Progenitor cell of endocrine pancreas (in vitro differentiated cells): ENCODE results near the gene DCBLD2. TPM values are rescaled to one million over a fixed set of nuclear protein-coding genes. Genes with fewer than 3 reads are reported as not detected.
"Not testable (repeated sequence)": the region's sequence is repeated elsewhere in the genome, so short reads cannot be mapped to it uniquely, and the experiment has no call there.

Experiments used
- DNase-seq: peaks from one replicate; pipeline ENCODE4 v3.0.0; 2021; ENCODE audit warnings: low spot score; ENCODE audit not compliant: unreplicated experiment
- H3K27ac Mint-ChIP-seq: 2 replicates; pipeline ENCODE4 v1.8.0; 2021; ENCODE audit warnings: mild to moderate bottlenecking, moderate library complexity, mixed read lengths
- H3K27me3 Mint-ChIP-seq: 2 replicates; pipeline ENCODE4 v1.8.0; 2021; ENCODE audit warnings: mixed read lengths
- H3K36me3 Mint-ChIP-seq: 2 replicates; pipeline ENCODE4 v1.8.0; 2022; ENCODE audit warnings: mixed read lengths; ENCODE audit not compliant: insufficient read depth
- H3K4me1 Mint-ChIP-seq: 2 replicates; pipeline ENCODE4 v1.8.0; 2021; ENCODE audit warnings: low read depth, mixed read lengths
- H3K4me3 Mint-ChIP-seq: 2 replicates; pipeline ENCODE4 v1.8.0; 2021; ENCODE audit warnings: low read depth, mild to moderate bottlenecking, moderate library complexity, mixed read lengths
- H3K9me3 Mint-ChIP-seq: 2 replicates; pipeline ENCODE4 v1.8.0; 2021; ENCODE audit warnings: low read depth, mixed read lengths
- total RNA-seq: library from RNA; stranded (reverse); gene quantifications from 2 replicates; pipeline ENCODE4 v1.2.1, GENCODE V29; 2021
- TF ChIP-seq, protein P1 (sequence below): fragments of 200-600 bp; sonication (generic); IDR thresholded peaks from one replicate; pipeline ENCODE4 v1.5.0; 2021; ENCODE audit warnings: antibody characterized with exemption, mild to moderate bottlenecking; ENCODE audit not compliant: unreplicated experiment

Gene DCBLD2
- total RNA-seq, 1 donor from 2014 or later, result 85.5 TPM

DNA sequence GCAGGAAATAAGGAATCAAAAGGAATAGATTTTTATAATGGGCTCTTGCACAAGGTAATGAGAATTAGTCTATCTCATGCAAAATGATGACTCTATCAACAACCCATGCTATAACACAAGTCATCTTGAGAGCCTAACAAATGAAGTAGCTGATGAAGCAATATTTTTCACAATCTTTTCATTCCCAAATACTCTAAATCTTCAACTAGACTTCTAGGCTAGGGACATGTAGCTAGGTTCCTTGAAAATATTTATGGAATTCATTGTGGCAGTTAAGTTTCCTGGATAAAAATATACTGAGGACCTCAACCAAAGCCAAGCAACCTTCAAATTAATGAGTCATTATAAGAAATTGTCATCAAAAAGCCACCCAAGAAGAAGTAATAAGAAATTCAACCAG, 55.4 kb downstream of the DCBLD2 start:
- DNase-seq, result no peak
- Mint-ChIP-seq H3K27ac (no peak overlapping the region), H3K36me3 (peaks cover 14% of the 10 kb centered on the region), H3K9me3 (peaks cover 5% of the 10 kb centered on the region), H3K4me3 (no peak overlapping the region), H3K27me3 (no peaks in the 10 kb centered on the region), H3K4me1 (no peaks in the 10 kb centered on the region)
- TF ChIP-seq, protein P1, sequence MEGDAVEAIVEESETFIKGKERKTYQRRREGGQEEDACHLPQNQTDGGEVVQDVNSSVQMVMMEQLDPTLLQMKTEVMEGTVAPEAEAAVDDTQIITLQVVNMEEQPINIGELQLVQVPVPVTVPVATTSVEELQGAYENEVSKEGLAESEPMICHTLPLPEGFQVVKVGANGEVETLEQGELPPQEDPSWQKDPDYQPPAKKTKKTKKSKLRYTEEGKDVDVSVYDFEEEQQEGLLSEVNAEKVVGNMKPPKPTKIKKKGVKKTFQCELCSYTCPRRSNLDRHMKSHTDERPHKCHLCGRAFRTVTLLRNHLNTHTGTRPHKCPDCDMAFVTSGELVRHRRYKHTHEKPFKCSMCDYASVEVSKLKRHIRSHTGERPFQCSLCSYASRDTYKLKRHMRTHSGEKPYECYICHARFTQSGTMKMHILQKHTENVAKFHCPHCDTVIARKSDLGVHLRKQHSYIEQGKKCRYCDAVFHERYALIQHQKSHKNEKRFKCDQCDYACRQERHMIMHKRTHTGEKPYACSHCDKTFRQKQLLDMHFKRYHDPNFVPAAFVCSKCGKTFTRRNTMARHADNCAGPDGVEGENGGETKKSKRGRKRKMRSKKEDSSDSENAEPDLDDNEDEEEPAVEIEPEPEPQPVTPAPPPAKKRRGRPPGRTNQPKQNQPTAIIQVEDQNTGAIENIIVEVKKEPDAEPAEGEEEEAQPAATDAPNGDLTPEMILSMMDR, result no peak

DNA sequence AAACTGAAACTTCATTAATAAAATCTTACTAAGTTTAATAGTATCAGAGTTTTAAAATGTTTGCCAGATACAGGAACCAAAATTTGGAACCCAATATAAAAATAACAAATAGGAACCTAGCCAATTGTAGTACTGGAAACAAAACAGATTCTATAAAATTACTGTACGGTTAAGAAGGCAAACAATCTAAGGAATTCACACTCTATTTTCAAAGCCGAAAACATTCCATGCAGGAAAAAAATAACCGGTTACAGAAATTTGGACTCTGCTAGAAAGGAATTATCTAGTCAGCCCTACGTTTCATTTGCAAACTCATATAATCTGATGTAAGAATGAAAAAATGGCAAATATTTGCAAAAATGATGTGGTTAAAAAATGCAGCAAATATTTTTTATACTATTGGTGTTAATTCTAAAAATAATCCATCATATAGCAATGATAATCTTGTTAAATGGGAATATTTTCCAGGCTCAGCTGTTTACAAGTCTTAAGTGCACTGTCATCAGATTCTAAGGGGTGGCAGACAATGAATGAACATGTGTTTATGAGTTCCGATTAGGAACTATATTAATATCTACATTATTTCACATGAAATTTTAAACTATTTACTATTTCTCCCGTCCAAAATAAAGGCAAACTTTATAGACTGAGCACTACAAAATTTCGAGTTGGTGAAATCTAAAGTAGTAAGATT, 58.1 kb downstream of the DCBLD2 start:
- peaks cover 10% of the 10 kb centered on the region for H3K9me3 Mint-ChIP-seq
- DNase-seq, result no peak
- H3K27ac Mint-ChIP-seq, result no peak overlapping the region
- H3K4me1 Mint-ChIP-seq, result no peaks in the 10 kb centered on the region
- no peak overlapping the region for H3K4me3 Mint-ChIP-seq
- TF ChIP-seq, protein P1, result no peak
- peaks cover 27% of the 10 kb centered on the region for H3K36me3 Mint-ChIP-seq
- H3K27me3 Mint-ChIP-seq, result no peaks in the 10 kb centered on the region

DNA sequence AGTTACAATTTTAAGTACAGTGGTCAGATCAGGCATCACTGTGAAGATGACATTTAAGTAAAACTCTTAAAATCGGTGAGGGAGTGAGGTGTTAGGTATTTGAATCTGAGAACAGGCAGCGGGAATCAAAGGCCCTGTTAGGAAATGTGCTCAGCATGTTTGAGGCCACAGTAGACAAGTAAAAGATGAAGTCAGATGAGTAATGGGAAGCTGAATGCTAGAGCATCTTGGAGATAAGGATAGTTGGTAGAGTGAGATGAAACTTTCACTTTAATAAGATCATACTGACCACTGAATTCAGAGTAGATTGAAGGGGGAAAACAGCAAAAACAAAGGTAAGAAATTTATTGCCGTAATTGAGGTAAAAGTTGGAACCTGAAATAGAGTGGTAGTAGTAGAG, 61.6 kb downstream of the DCBLD2 start:
- Mint-ChIP-seq H3K9me3 (peaks cover 7% of the 10 kb centered on the region), H3K27ac (no peak overlapping the region), H3K36me3 (peaks cover 20% of the 10 kb centered on the region)

DNA sequence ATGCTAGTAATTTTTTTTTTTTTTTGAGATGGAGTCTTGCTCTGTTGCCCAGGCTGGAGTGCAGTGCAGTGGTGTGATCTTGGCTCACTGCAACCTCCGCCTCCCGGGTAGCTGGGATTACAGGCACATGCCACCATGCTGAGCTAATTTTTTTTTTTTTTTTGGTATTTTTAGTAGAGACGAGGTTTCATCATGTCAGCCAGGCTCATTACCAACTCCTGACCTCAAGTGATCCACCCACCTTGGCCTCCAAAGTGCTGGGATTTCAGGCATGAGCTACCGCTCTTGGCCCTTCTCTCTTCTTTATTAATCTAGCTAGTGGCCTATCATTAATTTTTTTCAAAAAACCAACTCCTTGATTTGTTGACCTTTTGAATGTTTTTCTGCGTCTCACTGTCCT, 70.4 kb downstream of the DCBLD2 start:
- H3K27me3 Mint-ChIP-seq, DNase-seq, H3K4me3 Mint-ChIP-seq, H3K4me1 Mint-ChIP-seq: not testable (repeated sequence)
- peak overlapping the region; percentile 26 for H3K27ac Mint-ChIP-seq
- H3K36me3 Mint-ChIP-seq, result peaks cover 29% of the 10 kb centered on the region
- H3K9me3 Mint-ChIP-seq, result peaks cover 41% of the 10 kb centered on the region

More for the DNA sequence above, 61.6 kb downstream of the DCBLD2 start:
- DNase-seq, result no peak
- TF ChIP-seq, protein P1, result no peak
- H3K27me3 Mint-ChIP-seq, result no peaks in the 10 kb centered on the region
- H3K4me3 Mint-ChIP-seq, result no peak overlapping the region
- H3K4me1 Mint-ChIP-seq, result no peaks in the 10 kb centered on the region

DNA sequence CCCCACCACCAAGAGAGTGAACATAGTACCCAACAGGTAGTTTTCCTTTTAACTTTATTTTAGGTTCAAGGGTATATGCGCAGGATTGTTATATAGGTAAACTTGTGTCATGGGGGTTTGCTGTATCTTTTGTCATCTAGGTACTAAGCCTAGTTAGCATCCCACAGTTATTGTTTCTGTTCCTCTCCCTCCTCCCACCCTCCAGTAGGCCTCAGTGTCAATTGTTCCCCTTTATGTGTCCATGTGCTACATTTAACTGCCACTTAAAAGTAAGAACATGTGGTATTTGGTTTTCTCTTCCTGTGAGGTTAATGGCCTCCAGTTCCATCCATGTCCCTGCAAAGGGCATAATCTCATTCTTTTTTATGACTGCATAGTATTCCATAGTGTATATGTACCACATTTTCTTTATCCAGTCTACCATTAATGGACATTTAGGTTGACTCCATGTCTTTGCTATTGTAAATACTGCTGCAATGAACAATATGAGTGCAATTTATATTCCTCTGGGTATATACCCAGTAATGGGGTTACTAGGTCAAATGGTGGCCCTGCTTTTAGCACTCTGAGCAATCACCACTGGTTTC, 72.2 kb downstream of the DCBLD2 start:
- H3K36me3 Mint-ChIP-seq, result peaks cover 32% of the 10 kb centered on the region
- H3K27ac Mint-ChIP-seq, result no peak overlapping the region
- DNase-seq, result no peak
- peaks cover 41% of the 10 kb centered on the region for H3K9me3 Mint-ChIP-seq
- H3K4me1 Mint-ChIP-seq, result peaks cover 10% of the 10 kb centered on the region
- H3K4me3 Mint-ChIP-seq, result no peak overlapping the region
- H3K27me3 Mint-ChIP-seq, result no peaks in the 10 kb centered on the region
- TF ChIP-seq, protein P1, result no peak
